CD4-positive, alpha-beta T cell treated with Interleukin-1 beta for 1 hour (primary cell): ENCODE data around the gene CFAP74.

Experiments used
- DNase-seq, 2 donors: peaks; one replicate each; pipeline ENCODE4 v3.0.0-alpha.2; 2020 to 2022

Gene CFAP74

GRCh38 chr1:2003541-2004131 lies at the start of gene CFAP74:
Gene CFAP74 (minus strand): TSS chr1:2003786. CDS start chr1:1990956, 12,830 bp downstream.
- peak in 1 of 2 donors; percentile 9 for DNase-seq

- DNase-seq, result no peak
Measured at GRCh38 chr1:2053217-2053616, 49.6 kb upstream of the CFAP74 start.

GRCh38 chr1:2052756-2053155 lies 49.2 kb upstream of the CFAP74 start:
- DNase-seq, result no peak

- no peak for DNase-seq
Measured at GRCh38 chr1:2052054-2052679, 48.6 kb upstream of the CFAP74 start.

- DNase-seq, result no peak
Measured at GRCh38 chr1:2050793-2051682, 47.5 kb upstream of the CFAP74 start.

- DNase-seq, result no peak
Measured at GRCh38 chr1:2050461-2050792, 46.8 kb upstream of the CFAP74 start.

GRCh38 chr1:2049718-2050431 lies 46.3 kb upstream of the CFAP74 start, which contains the start of gene PRKCZ:
Gene PRKCZ (plus strand): TSS chr1:2050411. CDS start chr1:2050631, 220 bp downstream.
- DNase-seq, result peak; percentile 93 to 95

GRCh38 chr1:2049225-2049717 lies 45.7 kb upstream of the CFAP74 start:
- DNase-seq, result peak in 1 of 2 donors; percentile 5

- no peak for DNase-seq
Measured at GRCh38 chr1:2047749-2048729, 44.5 kb upstream of the CFAP74 start.

- DNase-seq, result no peak
Measured at GRCh38 chr1:2046953-2047748, 43.6 kb upstream of the CFAP74 start.

- DNase-seq, result peak; percentile 27 to 33
Measured at GRCh38 chr1:2046174-2046917, 42.8 kb upstream of the CFAP74 start.

- no peak for DNase-seq
Measured at GRCh38 chr1:2045468-2046173, 42.0 kb upstream of the CFAP74 start.

GRCh38 chr1:2044510-2045319 lies 41.1 kb upstream of the CFAP74 start:
- DNase-seq, result peak; percentile 77 to 84

GRCh38 chr1:2043886-2044285 lies 40.3 kb upstream of the CFAP74 start:
- DNase-seq, result no peak

- DNase-seq, result no peak
Measured at GRCh38 chr1:2042830-2043773, 39.5 kb upstream of the CFAP74 start.

GRCh38 chr1:2041887-2042286 lies 38.3 kb upstream of the CFAP74 start:
- no peak for DNase-seq

GRCh38 chr1:2041305-2041704 lies 37.7 kb upstream of the CFAP74 start:
- DNase-seq, result no peak
